ENCODE data around the gene PYGM. TPM values are rescaled to one million over a fixed set of nuclear protein-coding genes. Genes with fewer than 3 reads are reported as not detected.

PYGM gene
- total and polyA plus RNA-seq, 2 of the 8 experiments (the other 6 are each of a cell fraction or from before 2014, with no cell fraction given): 9.6 to 10.0 TPM

DNA sequence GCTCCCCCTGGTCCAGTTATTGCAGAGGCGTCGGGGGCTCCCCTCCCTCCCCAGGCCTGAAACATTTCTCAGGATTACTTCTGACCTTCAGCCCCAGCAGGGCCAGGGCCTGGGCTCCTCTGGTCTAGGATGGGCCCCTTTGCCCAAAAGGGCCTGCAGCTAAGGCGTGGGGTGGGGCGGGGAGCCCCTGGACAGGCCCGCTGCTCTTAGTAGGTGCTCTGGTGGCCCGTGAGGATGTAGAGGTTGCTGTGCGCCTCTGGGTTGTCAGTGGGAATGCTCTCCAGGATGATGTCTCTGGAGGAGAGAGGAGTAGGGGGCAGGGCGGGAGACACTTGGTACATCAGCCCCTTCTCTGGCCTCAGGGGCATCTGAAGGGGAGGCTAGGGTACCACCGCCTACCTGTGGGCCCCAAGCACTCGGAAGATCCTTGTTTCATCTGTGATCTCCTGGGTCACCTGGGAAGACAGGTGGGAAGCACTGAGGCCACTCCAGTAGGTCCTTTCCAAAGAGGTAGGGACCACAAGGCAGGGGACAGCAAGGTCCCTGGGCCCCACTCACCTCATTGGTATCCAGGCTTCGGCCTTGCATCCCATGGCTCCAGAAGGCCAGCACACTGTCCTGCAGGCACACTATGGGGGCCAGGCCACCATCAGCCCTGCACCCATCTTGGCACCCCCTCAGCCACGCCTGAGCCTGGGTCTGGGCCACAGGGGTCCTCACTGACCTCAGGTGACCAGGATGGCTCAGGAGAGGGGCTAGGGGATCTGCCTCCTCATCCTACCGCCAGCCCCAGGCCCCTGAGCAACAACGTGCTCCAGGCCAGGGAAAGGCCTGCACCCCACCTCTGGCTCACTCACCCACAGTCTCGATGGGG lies 29.8 kb upstream of the PYGM start:
- no peak for TF ChIP-seq CHD2 (IDR thresholded peaks at IDR 0.05; ENCODE audit: low read length)
- TF ChIP-seq EZH2 (IDR thresholded peaks at IDR 0.05; ENCODE audit: low read depth, low read length, severe bottlenecking): no peak
- Histone ChIP-seq H3K79me2 (ENCODE audit: control insufficient read depth in 1 of 2, insufficient read depth in 2 of 2, low read length in 2 of 2) (no peaks in the 10 kb centered on the region), H4K20me1 (replicated peaks in 1 of 2; ENCODE audit: control insufficient read depth in 1 of 2, insufficient read depth in 2 of 2, low read length in 2 of 2) (peaks cover 0 to 3% of the 10 kb centered on the region in 2 experiments), H2BK120ac (replicated peaks; ENCODE audit: low read depth, low read length) (no peak overlapping the region), H4K8ac (ENCODE audit: extremely low read depth, insufficient read depth, low read length) (no peak overlapping the region), H3K27me3 (replicated peaks in 1 of 4; ENCODE audit: control insufficient read depth in 3 of 4, extremely low read depth in 1 of 4, insufficient read depth in 3 of 4, low read length in 3 of 4) (no peaks in the 10 kb centered on the region), H3K18ac (ENCODE audit: extremely low read depth, low read length) (no peak overlapping the region), H3K56ac (replicated peaks; ENCODE audit: insufficient read length, low read depth, low read length) (no peak overlapping the region), H3K4me2 (ENCODE audit: insufficient read depth in 1 of 2, low read depth in 2 of 2, low read length in 2 of 2) (no peak overlapping the region), H2AFZ (ENCODE audit: low read length) (no peak overlapping the region), H2AK5ac (ENCODE audit: low read depth, low read length) (no peak overlapping the region), H2BK15ac (ENCODE audit: low read length) (no peak overlapping the region), H3K27ac (ENCODE audit: low read depth, low read length) (no peak overlapping the region), H3K9me3 (ENCODE audit: insufficient read depth in 2 of 2, low read depth in 1 of 2, low read length in 1 of 2) (no peaks in the 10 kb centered on the region), H3K14ac (ENCODE audit: insufficient read length) (no peak overlapping the region), H3K23me2 (ENCODE audit: low read depth, low read length) (no peaks in the 10 kb centered on the region), H3K4me1 (replicated peaks in 1 of 4; ENCODE audit: control insufficient read depth in 3 of 4, insufficient read depth in 4 of 4, low read length in 3 of 4) (no peaks in the 10 kb centered on the region), H4K91ac (replicated peaks; ENCODE audit: insufficient read length, low read length) (no peak overlapping the region), H3K36me3 (ENCODE audit: control insufficient read depth in 2 of 4, insufficient read depth in 4 of 4, low read length in 3 of 4) (no peaks in the 10 kb centered on the region), H2BK5ac (ENCODE audit: low read depth, low read length) (peak overlapping the region; percentile 16; the same call in 1 of the 2 replicates), H3K23ac (ENCODE audit: insufficient read length) (no peak overlapping the region), H3K4ac (replicated peaks; ENCODE audit: insufficient read length, low read depth, low read length) (no peak overlapping the region), H3K4me3 (ENCODE audit: extremely low read depth in 1 of 4, insufficient read depth in 2 of 4, low read depth in 3 of 4, low read length in 4 of 4) (no peak overlapping the region), H2BK12ac (ENCODE audit: low read depth, low read length) (no peak overlapping the region), H3K9ac (replicated peaks in 1 of 4; ENCODE audit: extremely low read depth in 1 of 4, low read depth in 3 of 4, low read length in 3 of 4) (no peak overlapping the region; a peak in 1 of 7 replicates), H3K79me1 (ENCODE audit: low read depth, low read length) (no peaks in the 10 kb centered on the region), H2BK20ac (ENCODE audit: low read length) (no peak overlapping the region), H4K5ac (ENCODE audit: insufficient read length, low read depth, low read length) (no peak overlapping the region)
- no peak for FAIRE-seq
- WGBS, 2 experiments (ENCODE audit: extremely low coverage in 1 of 2, insufficient coverage in 1 of 2, insufficient read length in 1 of 2, insufficient replicate concordance in 2 of 2, low coverage in 1 of 2, low lambda C conversion rate in 2 of 2, missing lambda C conversion rate in 1 of 2): 79% methylated on average over 10 of the region's 15 CpGs; no CpG with 5 or more reads in 1 of the 2 experiments
- POLR2A ChIA-PET (ENCODE audit: partially characterized antibody): interaction anchor here (0.8 to 2.1 kb wide), 5 partner anchors 9 to 252 kb away, joined by 3 to 6 read pairs (median 3); partner anchors contain the start of gene SF1
- CTCF ChIA-PET (ENCODE audit: partially characterized antibody): interaction anchor here (0.6 to 2.7 kb wide), 5 partner anchors 9 to 434 kb away, joined by 3 to 8 read pairs (median 4); partner anchors contain the start of genes MAP4K2 and MEN1
- DNase-seq (ENCODE audit: low read depth in 1 of 2, low spot score in 2 of 2): no peak
